Calu3 (cell line): ENCODE data around the gene BTN3A1. TPM values are rescaled to one million over a fixed set of nuclear protein-coding genes. Genes with fewer than 3 reads are reported as not detected.

Source experiments
- BruUV-seq: library from RNA; stranded (reverse); fragments of 400-500 nt; replicated peaks from 2 replicates; lab custom pipeline; 2021; lab: Mats Ljungman, UMichigan
- CTCF ChIA-PET: fragments of 300-600 bp; sonication (Branson Sonifier 250); formaldehyde crosslinking; loops from one replicate; lab custom pipeline; 2022; ENCODE audit warnings: antibody characterized with exemption; lab: Charles Lee
- DNase-seq: peaks from one replicate; pipeline ENCODE4 v3.0.0; 2022
- H3K27ac Mint-ChIP-seq: one replicate; pipeline ENCODE4 v1.8.0; 2022; ENCODE audit warnings: mixed read lengths; ENCODE audit not compliant: unreplicated experiment
- H3K27me3 Mint-ChIP-seq: one replicate; pipeline ENCODE4 v1.8.0; 2022; ENCODE audit warnings: mixed read lengths; ENCODE audit not compliant: unreplicated experiment
- H3K36me3 Mint-ChIP-seq: one replicate; pipeline ENCODE4 v1.8.0; 2022; ENCODE audit warnings: mild to moderate bottlenecking, moderate library complexity, mixed read lengths; ENCODE audit not compliant: insufficient read depth, unreplicated experiment
- H3K4me1 Mint-ChIP-seq: one replicate; pipeline ENCODE4 v1.8.0; 2022; ENCODE audit warnings: mild to moderate bottlenecking, low read depth, mixed read lengths; ENCODE audit not compliant: unreplicated experiment
- H3K4me3 Mint-ChIP-seq: one replicate; pipeline ENCODE4 v1.8.0; 2022; ENCODE audit warnings: mild to moderate bottlenecking, low read depth, moderate library complexity, mixed read lengths; ENCODE audit not compliant: unreplicated experiment
- H3K9me3 Mint-ChIP-seq: one replicate; pipeline ENCODE4 v1.8.0; 2022; ENCODE audit warnings: low read depth, mixed read lengths; ENCODE audit not compliant: unreplicated experiment
- CTCF ChIP-seq: fragments of 200-600 bp; IDR thresholded peaks from one replicate; pipeline ENCODE4 v1.8.0; 2022; ENCODE audit warnings: antibody characterized with exemption; ENCODE audit not compliant: unreplicated experiment
- intact Hi-C: fragments of 100-400 bp; cut with micrococcal nuclease; formaldehyde crosslinking; loops from one replicate; pipeline ENCODE4 v1.10.0; 2022; ENCODE audit not compliant: unreplicated experiment
- total RNA-seq: library from RNA; stranded (reverse); gene quantifications from 2 replicates; pipeline ENCODE4 v1.2.3, GENCODE V29; 2022

The BTN3A1 gene
- total RNA-seq, 1 experiment from 2014 or later = 29.0 TPM

DNA sequence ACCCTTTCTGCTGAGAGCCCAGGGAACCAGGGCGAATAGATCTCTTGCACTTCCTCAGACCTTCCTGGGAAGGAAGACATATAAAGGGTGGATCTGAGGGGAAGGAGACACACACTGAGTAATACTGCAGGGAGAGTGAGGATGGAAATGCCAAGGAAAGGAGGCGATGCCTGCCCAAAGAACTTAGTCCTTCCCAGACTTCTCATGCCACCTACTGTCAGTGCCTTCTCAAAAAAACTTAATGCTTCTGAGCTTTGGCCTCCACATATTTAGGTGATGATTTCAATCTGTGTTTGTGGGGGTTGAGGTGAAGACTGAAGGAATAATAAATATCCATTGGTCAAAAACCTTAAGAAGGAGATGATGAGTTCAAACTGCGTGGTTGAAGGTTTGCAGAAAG lies 9.7 kb downstream of the BTN3A1 start:
- H3K27ac Mint-ChIP-seq = no peak overlapping the region
- no peak for DNase-seq
- no peak overlapping the region for H3K4me3 Mint-ChIP-seq
- TF ChIP-seq CTCF = no peak
- H3K27me3 Mint-ChIP-seq = no peaks in the 10 kb centered on the region
- no peaks in the 10 kb centered on the region for H3K36me3 Mint-ChIP-seq
- intact Hi-C loops = no loop called here
- no peaks in the 10 kb centered on the region for H3K4me1 Mint-ChIP-seq
- CTCF ChIA-PET = interaction anchor here (0.5 to 1.0 kb wide), 2 partner anchors 70 to 228 kb away, joined by 4 to 6 read pairs; no protein-coding TSS in a partner anchor
- no TSS peak for BruUV-seq
- H3K9me3 Mint-ChIP-seq = no peaks in the 10 kb centered on the region

DNA sequence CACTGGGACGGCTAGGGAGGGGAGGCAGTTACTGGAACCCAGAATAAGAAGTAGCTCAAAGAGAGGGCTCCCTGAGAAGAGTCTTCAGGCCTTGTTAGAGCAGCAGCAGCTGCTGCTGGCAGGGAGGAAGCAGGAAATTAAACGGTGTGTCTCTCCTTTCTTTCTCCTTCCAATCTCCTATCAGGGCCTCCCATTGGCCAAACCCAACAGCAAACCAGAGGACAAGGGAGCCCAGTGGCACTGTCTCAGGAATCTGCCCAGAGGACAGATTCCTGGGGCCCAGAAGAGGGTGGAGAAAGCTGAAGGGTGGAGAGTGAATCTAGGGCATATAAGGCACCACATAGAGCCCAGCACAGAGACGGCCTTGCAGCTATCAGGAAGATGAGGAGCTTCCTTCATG lies 10.2 kb downstream of the BTN3A1 start:
- BruUV-seq = no TSS peak
- intact Hi-C loops = no loop called here
- TF ChIP-seq CTCF = no peak
- CTCF ChIA-PET = interaction anchor here (0.5 to 1.0 kb wide), 2 partner anchors 71 to 228 kb away, joined by 4 to 6 read pairs; no protein-coding TSS in a partner anchor
- Mint-ChIP-seq H3K36me3 (no peaks in the 10 kb centered on the region), H3K4me3 (no peak overlapping the region), H3K4me1 (no peaks in the 10 kb centered on the region), H3K9me3 (peaks cover 3% of the 10 kb centered on the region), H3K27ac (no peak overlapping the region), H3K27me3 (no peaks in the 10 kb centered on the region)
- no peak for DNase-seq

- Mint-ChIP-seq H3K27ac (no peak overlapping the region), H3K36me3 (no peaks in the 10 kb centered on the region), H3K4me1 (no peaks in the 10 kb centered on the region), H3K27me3 (no peaks in the 10 kb centered on the region), H3K4me3 (no peak overlapping the region), H3K9me3 (peaks cover 3% of the 10 kb centered on the region)
- DNase-seq = no peak
- CTCF ChIA-PET = no interaction called here
- TF ChIP-seq CTCF = no peak
- intact Hi-C loops = no loop called here
- BruUV-seq = no TSS peak
Measured at GRCh38 chr6:26412954-26413353, 10.9 kb downstream of the BTN3A1 start.

- H3K27ac Mint-ChIP-seq = no peak overlapping the region
- CTCF ChIA-PET = no interaction called here
- DNase-seq = no peak
- no peaks in the 10 kb centered on the region for H3K4me1 Mint-ChIP-seq
- intact Hi-C loops = no loop called here
- no TSS peak for BruUV-seq
- no peak for TF ChIP-seq CTCF
- H3K9me3 Mint-ChIP-seq = peaks cover 3% of the 10 kb centered on the region
- no peak overlapping the region for H3K4me3 Mint-ChIP-seq
- no peaks in the 10 kb centered on the region for H3K36me3 Mint-ChIP-seq
- no peaks in the 10 kb centered on the region for H3K27me3 Mint-ChIP-seq
Measured at GRCh38 chr6:26414281-26414680, 12.2 kb downstream of the BTN3A1 start.
